ENCODE results near the gene MTMR6.

Gene MTMR6

DNA sequence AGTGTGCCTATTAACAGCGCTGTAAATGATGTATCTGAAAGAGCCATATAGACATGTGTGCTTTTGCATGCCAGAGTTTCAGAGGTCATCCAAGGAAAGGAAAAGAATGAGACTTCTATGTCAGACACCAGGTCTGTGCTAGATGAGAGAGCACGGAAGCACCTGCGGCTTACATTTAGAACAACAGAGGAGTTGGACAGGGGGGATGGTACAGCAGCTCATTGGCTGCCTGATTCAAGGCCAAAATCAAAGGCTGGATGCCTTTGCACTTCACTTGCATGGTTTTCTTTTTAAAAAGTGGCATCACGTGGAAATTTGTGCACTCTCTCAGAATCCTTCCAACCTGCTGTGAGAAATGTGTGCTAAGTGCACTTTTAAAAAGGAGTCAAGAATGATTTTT, 82.4 kb downstream of the MTMR6 start:
- H3K36me3 ChIP-seq (ENCODE audit: insufficient read depth, insufficient read length, low read length): no peaks in the 10 kb centered on the region
- H3K27me3 ChIP-seq (ENCODE audit: insufficient read depth, insufficient read length): no peaks in the 10 kb centered on the region
- no peak for DNase-seq (ENCODE audit: low read depth, low spot score)
- no peak overlapping the region for H3K4me3 ChIP-seq (ENCODE audit: insufficient read length, low read depth)
- no peak overlapping the region for H3K9ac ChIP-seq (ENCODE audit: insufficient read length, low read depth)
- H3K9me3 ChIP-seq (ENCODE audit: insufficient read depth, low read length): no peaks in the 10 kb centered on the region
- TF ChIP-seq YY1 (IDR thresholded peaks at IDR 0.05; ENCODE audit: insufficient read depth, insufficient read length): no peak
- TF ChIP-seq SUZ12 (IDR thresholded peaks at IDR 0.05; ENCODE audit: extremely low read depth, insufficient read depth, insufficient read length): no peak
- TF ChIP-seq ZNF274 (IDR thresholded peaks at IDR 0.05; ENCODE audit: low read depth, low read length): no peak
- no peaks in the 10 kb centered on the region for H3K4me1 ChIP-seq (ENCODE audit: insufficient read depth, insufficient read length)

DNA sequence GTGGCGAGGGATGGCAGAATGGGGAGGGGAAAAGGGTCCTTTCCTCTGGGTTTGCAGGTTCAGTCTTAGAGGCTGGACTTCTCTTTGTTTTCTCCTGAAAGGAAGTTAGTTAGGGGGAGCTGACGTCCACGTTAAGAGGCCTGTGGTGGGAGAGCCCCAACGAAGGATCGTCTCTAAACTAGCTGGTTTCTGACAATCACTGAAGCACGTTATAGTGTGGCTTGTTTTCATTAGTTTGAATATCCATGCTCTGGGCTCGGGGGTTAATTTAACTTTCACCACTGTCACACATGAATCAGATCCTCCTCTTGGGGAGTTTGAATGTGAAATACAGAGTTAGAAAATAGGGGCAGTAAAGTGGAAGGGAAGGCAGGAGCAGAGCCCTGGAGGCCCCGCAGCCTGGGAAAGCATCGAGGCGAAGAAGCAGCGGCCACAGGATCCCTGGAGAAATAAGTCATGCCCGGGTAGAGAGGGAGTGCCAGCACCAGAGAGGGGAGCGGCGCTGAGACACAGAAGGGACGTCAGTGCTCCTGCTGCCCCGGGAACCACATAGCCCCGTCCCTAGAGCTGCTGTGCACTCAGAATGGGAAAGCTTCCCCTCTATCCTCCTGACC, 84.1 kb downstream of the MTMR6 start:
- DNase-seq (ENCODE audit: low read depth, low spot score): no peak
- H3K4me1 ChIP-seq (ENCODE audit: insufficient read depth, insufficient read length): no peaks in the 10 kb centered on the region
- H3K36me3 ChIP-seq (ENCODE audit: insufficient read depth, insufficient read length, low read length): no peaks in the 10 kb centered on the region
- no peak overlapping the region for H3K4me3 ChIP-seq (ENCODE audit: insufficient read length, low read depth)
- no peaks in the 10 kb centered on the region for H3K9me3 ChIP-seq (ENCODE audit: insufficient read depth, low read length)
- H3K9ac ChIP-seq (ENCODE audit: insufficient read length, low read depth): no peak overlapping the region
- no peak for TF ChIP-seq SUZ12 (IDR thresholded peaks at IDR 0.05; ENCODE audit: extremely low read depth, insufficient read depth, insufficient read length)
- TF ChIP-seq ZNF274 (IDR thresholded peaks at IDR 0.05; ENCODE audit: low read depth, low read length): no peak
- TF ChIP-seq YY1 (IDR thresholded peaks at IDR 0.05; ENCODE audit: insufficient read depth, insufficient read length): no peak
- no peaks in the 10 kb centered on the region for H3K27me3 ChIP-seq (ENCODE audit: insufficient read depth, insufficient read length)

DNA sequence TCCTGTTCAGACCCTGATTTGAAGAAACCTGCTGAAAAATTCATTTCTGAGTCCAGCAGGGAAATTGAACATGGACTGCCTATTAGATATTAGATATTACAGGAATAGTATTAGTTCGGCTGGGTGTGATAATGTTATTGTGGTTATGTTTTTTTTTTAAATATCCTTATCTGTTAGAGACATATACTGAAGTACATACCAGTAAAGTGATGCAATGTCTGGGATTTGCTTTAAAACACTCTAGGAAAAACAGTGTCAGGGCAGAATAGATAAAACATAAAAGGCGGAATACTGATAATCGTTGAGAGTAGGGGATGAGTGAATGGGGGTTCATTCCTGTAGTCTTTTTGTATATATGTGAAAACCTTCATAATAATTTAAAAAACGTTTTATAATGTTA, 86.5 kb downstream of the MTMR6 start:
- DNase-seq (ENCODE audit: low read depth, low spot score): no peak
- Histone ChIP-seq H3K4me3 (ENCODE audit: insufficient read length, low read depth) (no peak overlapping the region), H3K36me3 (ENCODE audit: insufficient read depth, insufficient read length, low read length) (no peaks in the 10 kb centered on the region), H3K9me3 (ENCODE audit: insufficient read depth, low read length) (no peaks in the 10 kb centered on the region), H3K27me3 (ENCODE audit: insufficient read depth, insufficient read length) (no peaks in the 10 kb centered on the region), H3K9ac (ENCODE audit: insufficient read length, low read depth) (no peak overlapping the region), H3K4me1 (ENCODE audit: insufficient read depth, insufficient read length) (no peaks in the 10 kb centered on the region)
- no peak for TF ChIP-seq YY1 (IDR thresholded peaks at IDR 0.05; ENCODE audit: insufficient read depth, insufficient read length)
- no peak for TF ChIP-seq ZNF274 (IDR thresholded peaks at IDR 0.05; ENCODE audit: low read depth, low read length)
- no peak for TF ChIP-seq SUZ12 (IDR thresholded peaks at IDR 0.05; ENCODE audit: extremely low read depth, insufficient read depth, insufficient read length)

DNA sequence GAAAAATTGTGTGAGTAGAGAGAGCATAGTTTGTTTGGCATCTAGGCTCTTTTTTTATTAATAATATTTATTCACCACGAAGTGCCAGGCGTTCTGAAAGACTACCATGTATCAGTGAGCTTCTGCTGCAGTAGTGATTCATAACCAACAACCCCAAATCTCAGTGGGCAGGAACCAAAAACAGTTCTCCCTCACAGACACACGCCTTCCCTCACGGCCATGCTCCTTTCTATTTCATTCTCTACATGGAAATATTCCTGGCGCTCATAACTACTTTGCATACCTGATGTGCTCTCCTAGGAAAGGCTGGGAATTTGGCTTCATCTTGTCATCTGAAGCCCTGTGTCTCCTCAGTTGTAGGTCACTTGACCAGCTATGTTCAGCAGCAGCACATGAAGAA, 88.6 kb downstream of the MTMR6 start:
- no peak for DNase-seq (ENCODE audit: low read depth, low spot score)
- TF ChIP-seq SUZ12 (IDR thresholded peaks at IDR 0.05; ENCODE audit: extremely low read depth, insufficient read depth, insufficient read length) (no peak), YY1 (IDR thresholded peaks at IDR 0.05; ENCODE audit: insufficient read depth, insufficient read length) (no peak), ZNF274 (IDR thresholded peaks at IDR 0.05; ENCODE audit: low read depth, low read length) (no peak)
- H3K4me1 ChIP-seq (ENCODE audit: insufficient read depth, insufficient read length): no peaks in the 10 kb centered on the region
- H3K9ac ChIP-seq (ENCODE audit: insufficient read length, low read depth): no peak overlapping the region
- no peaks in the 10 kb centered on the region for H3K36me3 ChIP-seq (ENCODE audit: insufficient read depth, insufficient read length, low read length)
- no peaks in the 10 kb centered on the region for H3K27me3 ChIP-seq (ENCODE audit: insufficient read depth, insufficient read length)
- H3K9me3 ChIP-seq (ENCODE audit: insufficient read depth, low read length): no peaks in the 10 kb centered on the region; the same call in 1 of the 2 replicates
- no peak overlapping the region for H3K4me3 ChIP-seq (ENCODE audit: insufficient read length, low read depth)

DNA sequence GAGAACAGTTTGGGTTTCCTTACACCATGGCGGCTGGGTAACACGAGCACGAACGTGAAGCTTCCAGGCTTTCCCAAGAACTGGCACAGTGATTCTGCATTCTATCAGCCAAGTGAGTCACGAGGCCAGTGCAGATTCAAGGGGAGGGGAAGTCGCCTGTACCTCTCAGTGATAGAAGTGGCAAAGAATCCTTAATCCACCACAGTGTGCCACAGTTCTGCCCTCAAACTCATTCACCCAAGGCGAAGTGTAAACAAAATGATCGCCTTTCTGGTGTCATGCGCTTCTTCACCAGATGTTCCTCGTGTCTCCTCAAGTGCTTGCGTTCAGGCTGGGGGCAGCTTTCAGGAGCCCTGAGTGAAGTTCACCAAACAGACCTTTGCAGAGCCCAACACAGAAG, 90.3 kb downstream of the MTMR6 start:
- no peak for TF ChIP-seq SUZ12 (IDR thresholded peaks at IDR 0.05; ENCODE audit: extremely low read depth, insufficient read depth, insufficient read length)
- TF ChIP-seq ZNF274 (IDR thresholded peaks at IDR 0.05; ENCODE audit: low read depth, low read length): no peak
- no peak for TF ChIP-seq YY1 (IDR thresholded peaks at IDR 0.05; ENCODE audit: insufficient read depth, insufficient read length)
- DNase-seq (ENCODE audit: low read depth, low spot score): no peak

More for the DNA sequence above, 90.3 kb downstream of the MTMR6 start:
- no peaks in the 10 kb centered on the region for H3K27me3 ChIP-seq (ENCODE audit: insufficient read depth, insufficient read length)
- no peaks in the 10 kb centered on the region for H3K36me3 ChIP-seq (ENCODE audit: insufficient read depth, insufficient read length, low read length)
- H3K4me3 ChIP-seq (ENCODE audit: insufficient read length, low read depth): no peak overlapping the region
- no peaks in the 10 kb centered on the region; the same call in 1 of the 2 replicates for H3K9me3 ChIP-seq (ENCODE audit: insufficient read depth, low read length)
- no peak overlapping the region for H3K9ac ChIP-seq (ENCODE audit: insufficient read length, low read depth)
- no peaks in the 10 kb centered on the region for H3K4me1 ChIP-seq (ENCODE audit: insufficient read depth, insufficient read length)

Data from NT2/D1 (cell line).